ENCODE data around the gene VIT.

VIT gene

DNA sequence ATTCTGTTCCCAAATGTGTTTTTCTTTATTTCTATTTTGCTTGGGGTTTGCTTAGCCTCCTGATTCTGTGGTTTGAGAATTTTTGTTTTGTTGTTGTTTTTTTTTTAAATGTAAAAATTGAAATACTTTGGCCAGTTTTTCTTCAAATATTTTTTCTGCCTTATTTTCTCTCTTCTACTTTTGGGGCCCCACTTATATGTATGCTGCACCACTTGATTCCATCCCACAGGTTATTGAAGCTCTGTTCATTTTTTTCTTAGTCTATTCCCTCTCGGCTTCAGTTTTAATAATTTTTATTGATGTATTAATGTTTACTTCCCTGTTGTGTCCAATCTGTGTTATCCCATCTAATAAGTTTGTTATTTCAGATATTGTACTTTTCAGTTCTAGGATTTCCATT is 17.7 kb upstream of the VIT start:
- peaks cover 6% of the 10 kb centered on the region; the same call in 1 of the 2 replicates for H3F3A ChIP-seq (ENCODE audit: low read depth)
- no peak overlapping the region for H2AFZ ChIP-seq (ENCODE audit: low read length)
- TF ChIP-seq EZH2phosphoT487 (IDR thresholded peaks at IDR 0.05; ENCODE audit: borderline replicate concordance), result no peak
- TF ChIP-seq, protein P1, sequence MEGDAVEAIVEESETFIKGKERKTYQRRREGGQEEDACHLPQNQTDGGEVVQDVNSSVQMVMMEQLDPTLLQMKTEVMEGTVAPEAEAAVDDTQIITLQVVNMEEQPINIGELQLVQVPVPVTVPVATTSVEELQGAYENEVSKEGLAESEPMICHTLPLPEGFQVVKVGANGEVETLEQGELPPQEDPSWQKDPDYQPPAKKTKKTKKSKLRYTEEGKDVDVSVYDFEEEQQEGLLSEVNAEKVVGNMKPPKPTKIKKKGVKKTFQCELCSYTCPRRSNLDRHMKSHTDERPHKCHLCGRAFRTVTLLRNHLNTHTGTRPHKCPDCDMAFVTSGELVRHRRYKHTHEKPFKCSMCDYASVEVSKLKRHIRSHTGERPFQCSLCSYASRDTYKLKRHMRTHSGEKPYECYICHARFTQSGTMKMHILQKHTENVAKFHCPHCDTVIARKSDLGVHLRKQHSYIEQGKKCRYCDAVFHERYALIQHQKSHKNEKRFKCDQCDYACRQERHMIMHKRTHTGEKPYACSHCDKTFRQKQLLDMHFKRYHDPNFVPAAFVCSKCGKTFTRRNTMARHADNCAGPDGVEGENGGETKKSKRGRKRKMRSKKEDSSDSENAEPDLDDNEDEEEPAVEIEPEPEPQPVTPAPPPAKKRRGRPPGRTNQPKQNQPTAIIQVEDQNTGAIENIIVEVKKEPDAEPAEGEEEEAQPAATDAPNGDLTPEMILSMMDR (conservative IDR thresholded peaks at IDR 0.05; ENCODE audit: low read length), result no peak
- H3K9ac ChIP-seq (ENCODE audit: low read depth, low read length, poor library complexity, severe bottlenecking), result no peak overlapping the region
- 0 out of 2 replicates have a peak, but pooled peaks cover 8% of the 10 kb centered on the region for H3K9me3 ChIP-seq (ENCODE audit: insufficient read depth, low read depth, low read length)
- no peaks in the 10 kb centered on the region for H3K27me3 ChIP-seq (ENCODE audit: insufficient read depth, low read length, poor library complexity, severe bottlenecking)
- H3K4me1 ChIP-seq (ENCODE audit: insufficient read depth, low read length, poor library complexity, severe bottlenecking), result peaks cover 39% of the 10 kb centered on the region
- no peaks in the 10 kb centered on the region for H3K79me2 ChIP-seq (ENCODE audit: insufficient read depth, low read length)
- H3K4me2 ChIP-seq (ENCODE audit: low read depth, low read length, poor library complexity, severe bottlenecking), result no peak overlapping the region
- no peak overlapping the region for H3K4me3 ChIP-seq (ENCODE audit: low read length, poor library complexity, severe bottlenecking)
- H4K20me1 ChIP-seq (ENCODE audit: insufficient read depth, low read length, poor library complexity, severe bottlenecking), result no peaks in the 10 kb centered on the region
- no peaks in the 10 kb centered on the region for H3K36me3 ChIP-seq (ENCODE audit: insufficient read depth, low read length)
- H3K9me2 ChIP-seq (replicated peaks; ENCODE audit: low read depth, low read length), result no peaks in the 10 kb centered on the region

DNA sequence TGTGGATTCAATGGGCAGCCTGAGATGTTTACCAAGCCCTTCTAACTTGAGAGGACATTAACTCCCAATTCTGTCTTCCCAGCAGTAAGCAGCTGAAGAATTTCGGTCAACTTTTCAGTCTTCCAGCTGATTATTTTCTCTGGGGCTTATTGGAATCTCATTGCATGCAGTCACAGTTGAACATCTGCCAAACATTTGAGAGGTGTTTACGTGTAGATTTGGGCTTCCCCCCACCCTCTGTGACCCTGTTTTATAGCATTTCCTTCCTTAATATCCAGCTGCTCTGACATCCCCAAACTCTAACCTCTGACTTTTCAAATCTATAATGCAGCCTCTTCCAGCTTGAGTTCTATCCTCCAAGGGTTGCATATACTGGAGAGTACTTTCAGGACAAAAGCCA is 16.5 kb upstream of the VIT start:
- no peak overlapping the region for H3K9ac ChIP-seq (ENCODE audit: low read depth, low read length, poor library complexity, severe bottlenecking)

DNA sequence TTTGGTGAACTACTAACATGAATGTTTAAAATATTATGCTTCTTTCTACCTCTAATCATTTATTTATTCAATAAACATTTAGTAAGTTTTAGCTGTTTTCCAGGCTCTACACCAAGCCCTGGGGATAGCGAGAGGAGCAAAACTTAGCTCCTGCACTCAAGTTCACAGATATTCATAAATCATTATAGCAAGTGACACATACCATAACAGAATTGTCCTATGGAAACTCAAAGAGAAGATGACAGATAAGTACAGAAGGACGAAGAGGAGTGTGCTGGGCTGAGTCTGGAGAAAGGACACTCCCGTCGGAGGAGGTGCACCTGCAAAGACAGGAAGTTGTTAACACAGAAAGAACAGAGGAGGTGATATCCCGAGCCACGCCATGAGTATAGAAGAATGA is 13.9 kb upstream of the VIT start:
- Histone ChIP-seq H3K4me1 (ENCODE audit: insufficient read depth, low read length, poor library complexity, severe bottlenecking) (peaks cover 14% of the 10 kb centered on the region), H3K4me2 (ENCODE audit: low read depth, low read length, poor library complexity, severe bottlenecking) (no peak overlapping the region), H3K9me3 (ENCODE audit: insufficient read depth, low read depth, low read length) (0 out of 2 replicates have a peak, but pooled peaks cover 8% of the 10 kb centered on the region), H3K9ac (ENCODE audit: low read depth, low read length, poor library complexity, severe bottlenecking) (no peak overlapping the region), H3K36me3 (ENCODE audit: insufficient read depth, low read length) (no peaks in the 10 kb centered on the region), H3K4me3 (ENCODE audit: low read length, poor library complexity, severe bottlenecking) (no peak overlapping the region), H3K9me2 (replicated peaks; ENCODE audit: low read depth, low read length) (no peaks in the 10 kb centered on the region), H2AFZ (ENCODE audit: low read length) (no peak overlapping the region), H3F3A (ENCODE audit: low read depth) (peaks cover 6% of the 10 kb centered on the region; the same call in 1 of the 2 replicates), H3K79me2 (ENCODE audit: insufficient read depth, low read length) (no peaks in the 10 kb centered on the region), H3K27me3 (ENCODE audit: insufficient read depth, low read length, poor library complexity, severe bottlenecking) (no peaks in the 10 kb centered on the region), H4K20me1 (ENCODE audit: insufficient read depth, low read length, poor library complexity, severe bottlenecking) (no peaks in the 10 kb centered on the region)
- TF ChIP-seq, protein P1 (conservative IDR thresholded peaks at IDR 0.05; ENCODE audit: low read length), result no peak
- TF ChIP-seq EZH2phosphoT487 (IDR thresholded peaks at IDR 0.05; ENCODE audit: borderline replicate concordance), result no peak

More for the DNA sequence above, 16.5 kb upstream of the VIT start:
- no peaks in the 10 kb centered on the region for H3K79me2 ChIP-seq (ENCODE audit: insufficient read depth, low read length)
- H3K9me2 ChIP-seq (replicated peaks; ENCODE audit: low read depth, low read length), result no peaks in the 10 kb centered on the region
- no peak overlapping the region for H2AFZ ChIP-seq (ENCODE audit: low read length)
- no peak overlapping the region for H3K4me3 ChIP-seq (ENCODE audit: low read length, poor library complexity, severe bottlenecking)
- H3F3A ChIP-seq (ENCODE audit: low read depth), result peaks cover 6% of the 10 kb centered on the region; the same call in 1 of the 2 replicates
- peak overlapping the region; percentile 6 for H3K4me2 ChIP-seq (ENCODE audit: low read depth, low read length, poor library complexity, severe bottlenecking)
- TF ChIP-seq, protein P1 (conservative IDR thresholded peaks at IDR 0.05; ENCODE audit: low read length), result no peak
- TF ChIP-seq EZH2phosphoT487 (IDR thresholded peaks at IDR 0.05; ENCODE audit: borderline replicate concordance), result no peak
- no peaks in the 10 kb centered on the region for H4K20me1 ChIP-seq (ENCODE audit: insufficient read depth, low read length, poor library complexity, severe bottlenecking)
- no peaks in the 10 kb centered on the region for H3K27me3 ChIP-seq (ENCODE audit: insufficient read depth, low read length, poor library complexity, severe bottlenecking)
- H3K9me3 ChIP-seq (ENCODE audit: insufficient read depth, low read depth, low read length), result 0 out of 2 replicates have a peak, but pooled peaks cover 8% of the 10 kb centered on the region
- no peaks in the 10 kb centered on the region for H3K36me3 ChIP-seq (ENCODE audit: insufficient read depth, low read length)
- peaks cover 37% of the 10 kb centered on the region for H3K4me1 ChIP-seq (ENCODE audit: insufficient read depth, low read length, poor library complexity, severe bottlenecking)

Measured in Loucy (cell line).